Chondrocyte (in vitro differentiated cells): ENCODE data around the gene FAM219B. TPM values are rescaled to one million over a fixed set of nuclear protein-coding genes. Genes with fewer than 3 reads are reported as not detected.

ENCODE experiments used
- DNase-seq: peaks from one replicate; pipeline ENCODE4 v3.0.0; 2021; ENCODE audit warnings: mixed read lengths, low spot score
- H3K27ac Mint-ChIP-seq: one replicate; pipeline ENCODE4 v1.8.0; 2021; ENCODE audit warnings: mild to moderate bottlenecking, moderate library complexity, mixed read lengths; ENCODE audit not compliant: unreplicated experiment
- H3K27me3 Mint-ChIP-seq: 2 replicates; pipeline ENCODE4 v1.8.0; 2021; ENCODE audit warnings: low read depth, mixed read lengths
- H3K36me3 Mint-ChIP-seq: 2 replicates; pipeline ENCODE4 v1.8.0; 2021; ENCODE audit warnings: low read depth, mixed read lengths
- H3K4me1 Mint-ChIP-seq: 2 replicates; pipeline ENCODE4 v1.8.0; 2021; ENCODE audit warnings: low read depth, mild to moderate bottlenecking, mixed read lengths
- H3K4me3 Mint-ChIP-seq: one replicate; pipeline ENCODE4 v1.8.0; 2021; ENCODE audit warnings: mild to moderate bottlenecking, moderate library complexity, mixed read lengths; ENCODE audit not compliant: unreplicated experiment
- H3K9me3 Mint-ChIP-seq: 2 replicates; pipeline ENCODE4 v1.8.0; 2021; ENCODE audit warnings: low read depth, mixed read lengths
- total RNA-seq: library from RNA; stranded (reverse); gene quantifications from 3 replicates; pipeline ENCODE4 v1.2.1, GENCODE V29; 2021
- TF ChIP-seq, protein P1 (sequence below): fragments of 200-600 bp; sonication (generic); IDR thresholded peaks from 2 replicates; pipeline ENCODE4 v1.5.0; 2021; ENCODE audit warnings: antibody characterized with exemption, mild to moderate bottlenecking, moderate library complexity

FAM219B gene
- total RNA-seq, 1 donor from 2014 or later, result 97.6 TPM

DNA sequence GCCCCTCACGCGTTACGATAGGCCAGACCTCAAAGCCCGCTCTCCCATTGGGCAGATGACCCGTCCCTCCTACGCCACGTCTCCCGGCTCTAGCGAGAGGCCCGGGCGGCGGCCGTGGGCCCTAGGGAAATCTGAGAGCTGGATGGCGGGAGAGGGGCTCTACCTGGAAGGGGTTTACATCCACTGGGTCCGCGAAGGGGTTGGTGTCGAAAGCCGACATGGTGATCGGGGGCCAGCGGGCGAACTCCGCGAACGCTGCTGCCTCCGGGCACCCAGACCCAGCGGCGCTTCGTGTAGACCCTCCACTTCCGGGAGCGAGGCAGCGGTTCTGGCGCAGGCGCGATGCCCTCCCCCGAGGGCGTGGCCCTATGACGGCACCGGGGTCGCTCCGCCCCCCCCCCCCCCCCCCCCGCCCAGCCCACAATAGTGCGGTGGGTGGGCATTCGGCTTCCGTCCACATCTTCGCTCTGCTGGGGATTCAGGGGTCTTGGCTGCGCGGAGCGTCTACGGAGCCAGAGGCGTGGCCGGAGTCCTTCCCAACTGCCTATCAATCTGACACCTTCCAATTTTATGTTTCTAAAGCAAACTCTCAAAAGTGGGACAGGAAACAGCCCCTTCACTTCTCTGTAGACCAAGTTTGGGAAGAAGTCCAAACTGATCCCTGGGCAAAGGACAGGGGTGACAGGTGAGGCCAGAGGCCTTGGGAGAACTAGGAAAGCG, 33.5 kb downstream of the FAM219B start, which contains the start of gene SCAMP2:
Gene SCAMP2, minus strand, starts transcription at position 330 of the 720 bp plus-strand sequence. Its CDS starts 110 bp downstream, at position 220.
- H3K27me3 Mint-ChIP-seq, result no peaks in the 10 kb centered on the region
- no peaks in the 10 kb centered on the region for H3K9me3 Mint-ChIP-seq
- H3K4me3 Mint-ChIP-seq, result peak within 1 kb of the TSS; percentile 90

DNA sequence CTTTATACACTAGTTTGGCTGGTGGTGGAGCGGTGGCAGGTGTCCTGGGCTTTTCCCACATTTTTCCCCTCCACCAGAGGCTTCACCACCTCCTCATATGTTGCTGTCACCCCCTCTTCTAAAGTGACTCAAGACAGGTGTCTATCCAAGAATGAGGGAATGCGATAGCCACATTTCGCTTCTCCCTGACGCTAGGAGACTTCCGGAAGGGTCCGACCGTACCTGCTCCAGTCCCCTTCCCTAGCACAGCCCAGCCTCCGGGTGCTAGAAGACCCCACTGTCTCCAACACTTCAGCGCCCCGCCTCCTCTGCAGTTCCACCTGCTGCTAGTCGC, 34.0 kb downstream of the FAM219B start:
- H3K4me1 Mint-ChIP-seq, result peaks cover 50% of the 10 kb centered on the region
- H3K27ac Mint-ChIP-seq, result peak overlapping the region; percentile 98
- no peaks in the 10 kb centered on the region for H3K9me3 Mint-ChIP-seq
- H3K4me3 Mint-ChIP-seq, result peak overlapping the region; percentile 90
- no peaks in the 10 kb centered on the region for H3K36me3 Mint-ChIP-seq
- no peaks in the 10 kb centered on the region for H3K27me3 Mint-ChIP-seq
- no peak for DNase-seq
- TF ChIP-seq, protein P1, sequence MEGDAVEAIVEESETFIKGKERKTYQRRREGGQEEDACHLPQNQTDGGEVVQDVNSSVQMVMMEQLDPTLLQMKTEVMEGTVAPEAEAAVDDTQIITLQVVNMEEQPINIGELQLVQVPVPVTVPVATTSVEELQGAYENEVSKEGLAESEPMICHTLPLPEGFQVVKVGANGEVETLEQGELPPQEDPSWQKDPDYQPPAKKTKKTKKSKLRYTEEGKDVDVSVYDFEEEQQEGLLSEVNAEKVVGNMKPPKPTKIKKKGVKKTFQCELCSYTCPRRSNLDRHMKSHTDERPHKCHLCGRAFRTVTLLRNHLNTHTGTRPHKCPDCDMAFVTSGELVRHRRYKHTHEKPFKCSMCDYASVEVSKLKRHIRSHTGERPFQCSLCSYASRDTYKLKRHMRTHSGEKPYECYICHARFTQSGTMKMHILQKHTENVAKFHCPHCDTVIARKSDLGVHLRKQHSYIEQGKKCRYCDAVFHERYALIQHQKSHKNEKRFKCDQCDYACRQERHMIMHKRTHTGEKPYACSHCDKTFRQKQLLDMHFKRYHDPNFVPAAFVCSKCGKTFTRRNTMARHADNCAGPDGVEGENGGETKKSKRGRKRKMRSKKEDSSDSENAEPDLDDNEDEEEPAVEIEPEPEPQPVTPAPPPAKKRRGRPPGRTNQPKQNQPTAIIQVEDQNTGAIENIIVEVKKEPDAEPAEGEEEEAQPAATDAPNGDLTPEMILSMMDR, result no peak

More for the DNA sequence above, 33.5 kb downstream of the FAM219B start, which contains the start of gene SCAMP2:
- Mint-ChIP-seq H3K27ac (peak within 1 kb of the TSS; percentile 98), H3K36me3 (no peaks in the 10 kb centered on the region), H3K4me1 (peaks cover 45% of the 10 kb centered on the region)
- TF ChIP-seq, protein P1, result no peak
- DNase-seq, result peak; percentile 98

DNA sequence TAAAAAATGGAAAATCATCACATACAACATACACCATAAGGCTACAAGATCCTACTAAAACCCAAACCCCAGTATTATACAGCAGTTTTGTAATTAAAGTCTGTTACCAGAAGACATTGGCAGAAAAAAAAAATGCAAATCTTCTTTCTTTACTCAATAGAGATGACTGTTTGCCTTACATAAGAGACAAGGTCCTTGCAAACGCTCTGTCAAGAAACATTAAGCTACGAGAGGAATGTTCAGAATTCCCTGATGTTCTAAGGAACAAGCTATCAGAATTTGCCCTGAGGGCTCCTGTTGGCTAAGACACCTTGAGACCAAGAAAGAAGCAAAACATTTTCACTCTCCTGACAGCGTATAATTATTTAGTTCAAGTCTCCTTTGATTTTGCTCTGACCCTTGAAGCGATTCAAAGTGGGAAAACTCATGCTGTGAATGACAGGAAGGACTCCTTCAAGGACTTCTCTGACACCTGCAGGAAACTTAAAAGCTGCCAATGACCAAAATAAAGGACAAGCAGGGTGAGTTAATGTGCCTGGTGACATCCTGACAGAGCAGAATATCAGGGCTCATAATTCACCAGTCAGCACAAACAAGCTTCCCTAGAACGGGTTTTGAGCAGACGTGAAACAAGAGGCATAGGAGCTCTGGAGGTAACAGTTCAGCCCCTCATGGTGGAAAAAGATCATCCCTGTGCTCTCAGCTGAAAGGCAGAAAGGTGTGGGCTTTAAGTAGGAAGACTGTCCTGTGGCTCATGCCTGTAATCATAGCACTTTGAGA, 36.0 kb downstream of the FAM219B start:
- Mint-ChIP-seq H3K36me3 (no peaks in the 10 kb centered on the region), H3K27ac (peak overlapping the region; percentile 96), H3K4me3 (peak overlapping the region; percentile 62), H3K27me3 (no peaks in the 10 kb centered on the region), H3K4me1 (peaks cover 69% of the 10 kb centered on the region), H3K9me3 (no peaks in the 10 kb centered on the region)
- TF ChIP-seq, protein P1, result no peak
- no peak for DNase-seq

DNA sequence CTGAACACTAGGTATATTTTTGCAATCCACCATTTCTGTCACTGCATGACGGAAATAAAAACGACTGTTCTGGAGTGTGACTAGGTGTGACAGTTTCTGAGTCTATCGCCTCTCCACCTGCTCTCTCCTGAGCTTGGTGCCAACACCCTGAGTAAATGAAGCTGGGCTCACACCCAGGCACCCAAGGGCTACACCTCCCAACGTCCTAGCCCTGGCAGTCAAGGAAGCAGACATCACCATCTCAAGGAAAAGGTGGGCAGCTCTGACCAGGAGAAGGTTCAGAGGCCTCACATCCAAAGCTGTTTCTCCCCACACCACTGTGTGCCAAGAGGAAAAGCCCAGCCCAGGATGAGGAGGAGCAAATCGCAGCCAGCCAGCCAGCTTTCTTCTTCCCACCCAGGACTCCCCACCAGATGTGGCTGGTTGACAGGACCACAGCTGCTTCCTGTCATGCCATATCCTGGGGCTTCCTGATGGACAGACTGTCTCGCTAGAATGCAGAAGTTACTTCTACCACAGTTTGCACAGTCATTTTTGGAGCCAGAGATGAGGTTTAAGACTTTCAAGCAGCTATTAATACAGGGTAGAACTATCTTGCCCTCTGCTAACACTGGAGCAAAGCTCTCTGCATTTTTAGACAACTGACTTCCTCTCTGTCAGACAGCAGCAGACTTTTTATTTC, 36.8 kb downstream of the FAM219B start:
- H3K4me3 Mint-ChIP-seq, result peak overlapping the region; percentile 62
- peak overlapping the region; percentile 96 for H3K27ac Mint-ChIP-seq
- TF ChIP-seq, protein P1, result no peak
- no peaks in the 10 kb centered on the region for H3K27me3 Mint-ChIP-seq
- H3K36me3 Mint-ChIP-seq, result no peaks in the 10 kb centered on the region
- H3K9me3 Mint-ChIP-seq, result no peaks in the 10 kb centered on the region
- H3K4me1 Mint-ChIP-seq, result peaks cover 73% of the 10 kb centered on the region
- DNase-seq, result no peak

DNA sequence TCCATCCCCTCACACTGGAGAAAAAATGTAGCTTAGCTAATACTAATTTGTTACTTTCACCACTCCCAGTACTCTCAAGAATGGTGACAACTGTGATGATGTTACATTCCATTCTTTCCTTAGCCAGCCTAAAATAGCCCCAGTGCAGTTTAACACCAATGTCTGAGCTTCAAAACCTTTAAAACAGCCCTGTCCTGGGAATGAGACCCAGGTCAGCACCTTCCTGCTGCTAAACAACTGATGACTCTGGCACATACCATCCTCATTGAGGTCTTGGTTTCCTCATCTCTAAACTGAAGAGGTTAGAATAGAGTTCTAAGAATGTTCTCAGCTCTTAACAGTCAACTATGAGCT, 37.3 kb downstream of the FAM219B start:
- Mint-ChIP-seq H3K4me3 (no peak overlapping the region), H3K4me1 (peaks cover 78% of the 10 kb centered on the region), H3K27me3 (no peaks in the 10 kb centered on the region), H3K9me3 (no peaks in the 10 kb centered on the region), H3K36me3 (peaks cover under 1% of the 10 kb centered on the region), H3K27ac (peak overlapping the region; percentile 96)
- DNase-seq, result no peak
- TF ChIP-seq, protein P1, result no peak
